Limb (tissue), 2 donors: ENCODE measurements around the gene ABL2.
"Not testable (repeated sequence)": the region's sequence is repeated elsewhere in the genome, so short reads cannot be mapped to it uniquely, and the experiment has no call there.

Source experiments
- DNase-seq, 2 donors: peaks; one replicate each; pipeline ENCODE4 v3.0.0-alpha.2; 2016; ENCODE audit errors: extremely low spot score in 2 of 2

The ABL2 gene

GRCh38 chr1:179229214-179230140 lies at the start of gene ABL2:
TSS of gene ABL2 (minus strand) at chr1:179229677. CDS start at chr1:179229397, 280 bp downstream.
- DNase-seq: peak; percentile 30 to 88

DNA sequence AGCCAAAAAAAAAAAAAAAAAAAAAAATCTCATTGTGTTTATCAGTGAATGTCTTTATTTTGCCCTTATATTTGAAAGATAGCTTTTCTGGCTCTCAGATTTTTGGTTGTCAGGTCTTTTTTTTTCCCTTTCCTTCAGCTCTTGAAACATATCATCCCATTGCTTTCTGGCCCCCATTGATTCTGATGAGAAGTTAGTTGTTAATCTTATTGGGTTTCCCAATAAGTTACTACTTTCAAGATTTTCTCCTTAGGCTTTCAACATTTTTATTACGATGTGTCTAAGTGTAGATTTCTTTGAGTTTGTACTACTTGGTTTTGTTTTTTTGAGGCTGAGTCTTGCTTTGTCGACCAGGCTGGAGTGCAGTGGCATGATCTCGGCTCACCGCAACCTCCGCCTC lies 49.4 kb upstream of the ABL2 start:
- no peak for DNase-seq

DNA sequence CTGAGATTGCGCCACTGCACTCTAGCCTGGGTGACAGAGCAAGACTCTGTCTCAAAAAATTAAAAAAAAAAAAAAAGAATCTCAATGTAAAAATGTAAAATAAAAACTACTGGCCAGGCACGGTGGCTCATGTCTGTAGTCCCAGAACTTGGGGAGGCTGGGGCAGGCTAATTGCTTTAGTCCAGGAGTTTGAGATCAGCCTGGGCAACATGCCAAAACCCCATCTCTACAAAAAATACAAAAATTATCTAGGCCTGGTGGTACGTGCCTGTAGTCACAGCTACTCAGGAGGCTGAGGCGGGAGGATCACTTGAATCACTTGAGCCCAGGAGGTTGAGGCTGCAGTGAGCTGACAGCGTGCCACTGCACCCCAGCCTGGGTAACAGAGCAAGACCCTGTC lies 44.9 kb upstream of the ABL2 start:
- not testable (repeated sequence) for DNase-seq

DNA sequence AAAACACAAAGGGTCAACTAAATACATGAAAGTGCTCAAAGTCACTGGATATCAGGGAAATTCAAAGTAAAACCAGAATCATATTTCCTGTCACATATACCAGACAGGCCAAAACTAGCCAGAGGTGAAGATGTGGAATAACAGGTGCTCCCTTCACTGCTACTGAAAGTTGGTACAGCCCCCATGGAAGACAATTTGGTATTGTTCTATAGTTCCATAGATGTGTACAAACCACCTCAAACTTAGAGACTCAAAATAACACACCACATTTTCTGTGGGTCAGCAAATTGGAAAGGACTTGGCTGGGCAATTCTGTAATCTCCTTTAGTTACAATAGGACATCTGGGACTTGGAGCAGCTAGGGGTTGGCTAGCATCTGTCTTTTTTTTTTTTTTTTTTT lies 39.6 kb upstream of the ABL2 start:
- no peak for DNase-seq

DNA sequence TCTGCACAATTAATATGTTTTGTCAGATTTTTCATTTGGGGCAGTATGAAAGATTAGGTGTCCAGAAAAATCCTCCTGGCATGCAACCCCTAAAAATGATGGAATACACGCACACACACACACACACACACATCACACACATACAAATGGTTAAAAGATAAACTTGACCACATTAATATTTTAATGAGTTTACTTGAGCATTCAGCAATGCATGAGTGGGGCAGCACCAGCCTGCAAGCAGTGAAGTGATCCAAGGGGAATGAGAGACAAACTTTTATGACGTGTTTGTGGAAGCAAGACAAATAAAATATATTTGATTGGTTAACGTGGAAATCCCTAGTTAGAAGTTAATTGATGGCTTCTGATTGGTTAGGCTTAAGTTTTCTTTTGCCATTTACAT lies 35.0 kb upstream of the ABL2 start:
- no peak for DNase-seq

DNA sequence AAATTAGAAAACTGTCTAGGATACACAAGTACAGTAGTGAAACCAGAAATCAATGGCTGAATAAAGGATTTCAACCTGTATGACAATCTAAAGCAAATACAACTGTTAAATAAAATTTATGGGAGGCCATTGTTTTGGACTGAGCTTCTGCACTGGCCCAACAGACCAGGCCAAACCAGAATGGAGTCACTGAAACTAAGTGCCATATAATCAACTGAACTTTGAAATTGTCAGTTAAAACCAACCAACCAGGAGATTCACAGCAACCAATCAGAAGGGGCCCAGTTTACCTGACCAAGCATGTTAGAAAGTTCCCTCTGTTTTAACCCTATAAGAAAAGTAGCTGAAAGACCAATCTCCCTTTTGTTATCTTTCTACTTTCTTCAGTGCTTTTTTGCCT lies 33.6 kb upstream of the ABL2 start:
- no peak for DNase-seq

DNA sequence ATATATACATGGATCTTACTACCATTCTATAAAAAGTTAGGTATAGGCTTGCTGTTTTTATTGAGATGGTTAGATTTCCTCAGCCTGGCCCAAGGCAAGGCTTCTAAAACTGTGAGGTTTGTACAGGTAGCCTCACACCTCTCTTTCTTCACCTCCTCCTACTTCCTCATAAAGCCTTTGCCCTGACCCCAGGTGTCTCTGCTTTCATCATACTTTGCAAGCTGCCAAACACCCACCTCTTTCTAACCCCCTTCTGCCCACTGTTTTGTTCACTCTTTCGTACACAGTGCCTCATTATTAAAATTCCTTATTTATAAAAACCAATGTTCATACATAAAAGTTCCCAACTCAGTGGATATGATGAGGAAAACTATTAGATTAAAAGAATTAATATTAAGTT lies 32.7 kb upstream of the ABL2 start:
- DNase-seq: no peak

- no peak for DNase-seq
Measured at GRCh38 chr1:179253286-179253972, 24.0 kb upstream of the ABL2 start.

- no peak for DNase-seq
Measured at GRCh38 chr1:179252606-179253005, 23.1 kb upstream of the ABL2 start.

DNA sequence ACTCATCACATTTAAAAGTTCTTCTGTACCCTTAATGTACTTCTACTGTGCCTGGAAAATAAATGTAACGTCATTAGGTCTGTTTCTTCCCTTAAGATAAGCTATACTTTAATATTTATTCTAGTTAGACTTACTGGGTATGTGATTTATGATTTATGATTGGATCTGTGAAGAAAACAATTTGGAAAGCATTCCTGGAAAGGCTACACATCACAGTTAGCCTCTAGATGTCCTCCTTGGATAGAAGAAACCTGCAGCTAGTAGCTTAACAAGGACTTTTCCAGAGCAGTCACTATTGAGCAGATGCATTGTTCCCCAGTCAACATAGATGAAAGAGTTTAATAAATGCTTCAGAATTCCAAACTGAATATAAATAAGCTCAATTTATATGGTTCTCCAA lies 22.2 kb upstream of the ABL2 start:
- DNase-seq: peak in 1 of 2 donors; percentile 23

GRCh38 chr1:179247923-179248322 lies 18.4 kb upstream of the ABL2 start:
- DNase-seq: no peak

- DNase-seq: not testable (repeated sequence)
Measured at GRCh38 chr1:179245426-179245825, 15.9 kb upstream of the ABL2 start.

- DNase-seq: no peak
Measured at GRCh38 chr1:179241530-179242097, 12.1 kb upstream of the ABL2 start.

DNA sequence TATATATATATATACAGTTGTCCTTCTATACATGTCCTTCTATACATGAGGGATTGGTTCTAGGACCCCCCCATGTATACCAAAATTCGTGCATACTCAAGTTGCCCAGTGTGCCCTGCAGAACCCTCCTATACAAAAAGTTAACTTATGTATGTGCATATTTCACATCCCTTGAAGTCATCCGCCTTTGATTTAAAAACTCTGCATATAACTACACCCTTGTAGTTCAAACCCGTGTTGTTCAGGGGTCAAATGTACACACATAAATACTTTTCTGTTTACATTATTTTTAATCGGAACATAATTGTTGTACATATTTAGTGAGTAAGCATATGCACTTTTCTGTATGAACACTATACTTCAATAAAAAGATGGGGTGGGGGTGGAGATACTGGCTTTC lies 7.7 kb upstream of the ABL2 start:
- DNase-seq: no peak

- no peak for DNase-seq
Measured at GRCh38 chr1:179234863-179235262, 5.4 kb upstream of the ABL2 start.

- DNase-seq: no peak
Measured at GRCh38 chr1:179231923-179232322, 2.4 kb upstream of the ABL2 start.

DNA sequence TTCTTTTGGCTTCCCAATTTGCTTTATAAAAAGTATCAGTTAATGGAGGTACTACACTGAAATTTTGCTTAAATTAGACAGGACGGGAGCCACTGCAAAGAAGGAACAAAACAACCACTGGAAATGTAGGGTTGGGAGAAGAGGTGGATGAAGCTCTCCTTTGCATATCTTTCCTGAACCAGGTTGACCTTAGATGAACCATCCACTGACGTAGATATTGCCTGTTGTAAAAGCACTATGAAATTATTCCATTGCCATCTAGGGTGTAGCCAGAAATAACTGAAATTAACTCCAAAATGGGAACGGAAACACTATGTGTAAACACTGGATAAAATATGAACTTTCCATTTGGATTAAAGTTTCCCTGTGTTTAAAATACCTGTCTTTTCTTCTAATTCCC lies 1.2 kb upstream of the ABL2 start:
- no peak for DNase-seq

- no peak for DNase-seq
Measured at GRCh38 chr1:179230251-179230650, 774 bp upstream of the ABL2 start.

GRCh38 chr1:179228783-179229213 lies 679 bp downstream of the ABL2 start:
- peak in 1 of 2 donors; percentile 76 for DNase-seq

DNA sequence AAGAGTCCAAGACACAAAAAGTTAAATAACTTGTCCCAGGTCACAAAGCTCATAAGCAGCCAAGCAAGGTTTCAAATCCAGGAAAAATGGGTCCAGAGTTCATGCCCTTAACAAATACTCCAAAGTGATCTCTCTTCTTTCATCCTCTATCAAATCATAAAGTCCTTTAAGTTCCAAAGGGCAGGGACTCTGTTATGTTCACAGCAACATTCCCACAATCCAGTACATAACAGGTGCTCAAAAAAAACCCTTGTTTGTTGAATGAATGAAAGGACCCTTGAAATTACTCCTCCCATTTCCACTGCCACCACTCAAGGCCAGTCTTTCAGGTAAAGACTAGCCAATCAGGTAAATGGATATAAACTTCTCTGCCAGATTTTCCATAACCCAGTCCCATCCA lies 2.7 kb downstream of the ABL2 start:
- no peak for DNase-seq

GRCh38 chr1:179224466-179224865 lies 5.0 kb downstream of the ABL2 start:
- DNase-seq: not testable (repeated sequence)

DNA sequence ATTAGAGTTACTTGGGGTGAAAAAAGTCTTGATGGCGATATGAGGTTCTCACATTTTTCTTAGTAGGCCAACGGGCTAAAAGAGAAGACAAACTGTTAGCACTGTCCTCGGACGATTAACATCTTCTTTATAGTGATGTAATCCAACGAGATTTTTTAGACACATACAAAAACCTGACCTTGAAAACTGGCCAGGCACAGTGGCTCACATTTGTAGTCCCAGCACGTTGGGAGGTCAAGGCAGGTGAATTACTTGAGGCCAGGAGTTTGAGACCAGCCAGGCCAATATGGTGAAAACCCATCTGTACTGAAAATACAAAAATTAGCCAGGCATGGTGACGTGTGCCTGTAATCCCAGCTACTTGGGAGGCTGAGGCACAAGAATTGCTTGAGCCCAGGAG lies 8.4 kb downstream of the ABL2 start:
- DNase-seq: not testable (repeated sequence)
